HG03045 (cell line): Measurements from ENCODE around the gene PLPP1.

Experiments used
- ATAC-seq: cut with Tn5 transposase; IDR thresholded peaks from one replicate; pipeline ENCODE4 v1.9.1; 2021; ENCODE audit warnings: mild to moderate bottlenecking, moderate library complexity; ENCODE audit not compliant: unreplicated experiment

Gene PLPP1

GRCh38 chr5:55534436-55535198 lies at the start of gene PLPP1:
Gene PLPP1, minus strand, starts transcription at chr5:55534964. Its CDS starts 335 bp downstream, at chr5:55534629.
- peak; percentile 89 for ATAC-seq

GRCh38 chr5:55583578-55583977 lies 48.8 kb upstream of the PLPP1 start:
- ATAC-seq: no peak

- no peak for ATAC-seq
Observed at GRCh38 chr5:55582256-55582655, 47.5 kb upstream of the PLPP1 start.

GRCh38 chr5:55580042-55580441 lies 45.3 kb upstream of the PLPP1 start:
- no peak for ATAC-seq

- ATAC-seq: no peak
Observed at GRCh38 chr5:55578771-55579170, 44.0 kb upstream of the PLPP1 start.

GRCh38 chr5:55577353-55578060 lies 42.7 kb upstream of the PLPP1 start:
- no peak for ATAC-seq

GRCh38 chr5:55576661-55577060 lies 41.9 kb upstream of the PLPP1 start:
- ATAC-seq: no peak

GRCh38 chr5:55575815-55576583 lies 41.2 kb upstream of the PLPP1 start:
- ATAC-seq: no peak

- ATAC-seq: no peak
Observed at GRCh38 chr5:55572600-55572999, 37.8 kb upstream of the PLPP1 start.

GRCh38 chr5:55572020-55572419 lies 37.3 kb upstream of the PLPP1 start:
- no peak for ATAC-seq

- ATAC-seq: no peak
Observed at GRCh38 chr5:55570570-55570969, 35.8 kb upstream of the PLPP1 start.

- ATAC-seq: no peak
Observed at GRCh38 chr5:55570026-55570425, 35.3 kb upstream of the PLPP1 start.

GRCh38 chr5:55569513-55569865 lies 34.7 kb upstream of the PLPP1 start:
- ATAC-seq: no peak

- ATAC-seq: no peak
Observed at GRCh38 chr5:55568654-55569512, 34.1 kb upstream of the PLPP1 start.

- ATAC-seq: no peak
Observed at GRCh38 chr5:55564721-55565120, 30.0 kb upstream of the PLPP1 start.

- ATAC-seq: no peak
Observed at GRCh38 chr5:55558484-55558883, 23.7 kb upstream of the PLPP1 start.

- ATAC-seq: no peak
Observed at GRCh38 chr5:55557123-55557522, 22.4 kb upstream of the PLPP1 start.

GRCh38 chr5:55554585-55555202 lies 19.9 kb upstream of the PLPP1 start:
- no peak for ATAC-seq

GRCh38 chr5:55551904-55552303 lies 17.1 kb upstream of the PLPP1 start:
- no peak for ATAC-seq

GRCh38 chr5:55551358-55551757 lies 16.6 kb upstream of the PLPP1 start:
- no peak for ATAC-seq
